K562 (cell line): ENCODE measurements around the gene SHROOM3. TPM values are rescaled to one million over a fixed set of nuclear protein-coding genes. Genes with fewer than 3 reads are reported as not detected.

ENCODE experiments used
- CTCF ChIP-seq, 3 experiments: IDR thresholded peaks in 2 of 3; conservative IDR thresholded peaks in 1 of 3; 2 replicates each; pipeline ENCODE4 v1.5.1; 2011 to 2012; ENCODE audit warnings: low read length in 3 of 3, mild to moderate bottlenecking in 3 of 3, control low read depth in 2 of 3, improper control_type of control experiment in 1 of 3, inconsistent platforms in 1 of 3, low read depth in 1 of 3, mixed read lengths in 1 of 3, moderate library complexity in 1 of 3; ENCODE audit not compliant: insufficient read depth in 2 of 3
- REST ChIP-seq, 2 experiments: fragments of 450-650 bp; formaldehyde crosslinking in 1 of 2; IDR thresholded peaks; 2 replicates each; pipeline versions ENCODE4 v1.4.0 to v1.6.1; 2014 to 2020; ENCODE audit warnings: mild to moderate bottlenecking in 2 of 2, borderline replicate concordance in 1 of 2, low read depth in 1 of 2
- polyA plus RNA-seq, 8 experiments: library from polyadenylated mRNA; depleted of rRNA in 4 of 8; stranded (reverse) in 5 of 8; unstranded in 3 of 8; fragments of >200 nt; fragmentation: Nextera tagmentation in 2 of 8; fragmentation: Illumina TruSeq in 1 of 8; extraction: Ambion mirVana in 2 of 8; extraction: Trizol in 1 of 8; gene quantifications; 2 replicates each; pipeline versions ENCODE4 v1.2.1 to v1.2.3, GENCODE V29; 2011 to 2014; ENCODE audit warnings: inconsistent platforms in 1 of 8, missing spikeins in 1 of 8
- total RNA-seq, 7 experiments: library from RNA; depleted of rRNA in 6 of 7; stranded (reverse); fragments of >200 nt in 6 of 7; fragmentation: Illumina TruSeq in 2 of 7; extraction: Trizol in 2 of 7; gene quantifications; 2 replicates each; pipeline versions ENCODE4 v1.2.1 to v1.2.3, GENCODE V29; 2011 to 2021; ENCODE audit warnings: low replicate concordance in 1 of 7

SHROOM3 gene
- total and polyA plus RNA-seq, 9 of the 15 experiments (the other 6 are each of a cell fraction or from before 2014, with no cell fraction given) = 0.01 to 0.07 TPM; not detected in 7

GRCh38 chr4:76748649-76749048 is 313.6 kb downstream of the SHROOM3 start (continued):
- TF ChIP-seq REST (IDR thresholded peaks at IDR 0.05; ENCODE audit: borderline replicate concordance) (peak; percentile 51; the same call in 1 of the 2 replicates), REST (CRISPR knock-in tag; IDR thresholded peaks at IDR 0.05; ENCODE audit: low read depth) (no peak), CTCF (IDR thresholded peaks at IDR 0.05 in 2 of 3, conservative IDR thresholded peaks at IDR 0.05 in 1 of 3; ENCODE audit: insufficient read depth in 2 of 3, low read depth in 1 of 3, low read length in 3 of 3) (peak; percentile 23 to 45 (median 27); a peak in 4 of 6 replicates)
